IPS-18a (cell line): ENCODE data around the gene RPTOR.

ENCODE experiments used
- H3K27ac ChIP-seq: one replicate; pipeline ENCODE4 v1.5.1; 2013; ENCODE audit warnings: low read length
- H3K27me3 ChIP-seq: one replicate; pipeline ENCODE4 v1.6.1; 2013; ENCODE audit warnings: mild to moderate bottlenecking, low read length; ENCODE audit not compliant: control insufficient read depth, insufficient read depth
- H3K36me3 ChIP-seq: one replicate; pipeline ENCODE4 v1.6.1; 2013; ENCODE audit warnings: low read depth, low read length; ENCODE audit not compliant: control insufficient read depth
- H3K4me1 ChIP-seq: one replicate; pipeline ENCODE4 v1.6.1; 2013; ENCODE audit warnings: low read depth, low read length; ENCODE audit not compliant: control insufficient read depth
- H3K4me3 ChIP-seq: one replicate; pipeline ENCODE4 v1.5.1; 2013; ENCODE audit warnings: low read length
- H3K9ac ChIP-seq: one replicate; pipeline ENCODE4 v1.6.1; 2013; ENCODE audit warnings: mild to moderate bottlenecking, low read length, moderate library complexity
- H3K9me3 ChIP-seq: one replicate; pipeline ENCODE4 v1.6.1; 2013; ENCODE audit warnings: low read depth, low read length; ENCODE audit not compliant: control insufficient read depth

RPTOR gene

GRCh38 chr17:80855948-80856862, 311.6 kb downstream of the RPTOR start:
- Histone ChIP-seq H3K9ac (no peak overlapping the region), H3K9me3 (no peaks in the 10 kb centered on the region), H3K27ac (no peak overlapping the region)

GRCh38 chr17:80856863-80857755, 312.5 kb downstream of the RPTOR start:
- H3K4me3 ChIP-seq: no peak overlapping the region
- no peak overlapping the region for H3K27ac ChIP-seq
- H3K27me3 ChIP-seq: no peaks in the 10 kb centered on the region
- H3K9me3 ChIP-seq: no peaks in the 10 kb centered on the region
- H3K36me3 ChIP-seq: no peaks in the 10 kb centered on the region
- H3K4me1 ChIP-seq: peaks cover 20% of the 10 kb centered on the region
- H3K9ac ChIP-seq: no peak overlapping the region

More at GRCh38 chr17:80855948-80856862, 311.6 kb downstream of the RPTOR start:
- H3K4me1 ChIP-seq: peaks cover 15% of the 10 kb centered on the region
- H3K4me3 ChIP-seq: no peak overlapping the region
- no peaks in the 10 kb centered on the region for H3K36me3 ChIP-seq
- H3K27me3 ChIP-seq: no peaks in the 10 kb centered on the region

GRCh38 chr17:80857756-80858171, 313.1 kb downstream of the RPTOR start:
- H3K27me3 ChIP-seq: no peaks in the 10 kb centered on the region
- no peaks in the 10 kb centered on the region for H3K36me3 ChIP-seq
- no peak overlapping the region for H3K27ac ChIP-seq
- no peaks in the 10 kb centered on the region for H3K9me3 ChIP-seq
- peaks cover 21% of the 10 kb centered on the region for H3K4me1 ChIP-seq
- no peak overlapping the region for H3K4me3 ChIP-seq
- no peak overlapping the region for H3K9ac ChIP-seq

- Histone ChIP-seq H3K9ac (no peak overlapping the region), H3K4me3 (no peak overlapping the region), H3K36me3 (no peaks in the 10 kb centered on the region), H3K4me1 (peaks cover 21% of the 10 kb centered on the region), H3K27ac (no peak overlapping the region), H3K9me3 (no peaks in the 10 kb centered on the region), H3K27me3 (no peaks in the 10 kb centered on the region)
These were observed 313.8 kb downstream of the RPTOR start for GRCh38 chr17:80858301-80859001.

GRCh38 chr17:80859002-80859941, 314.6 kb downstream of the RPTOR start:
- Histone ChIP-seq H3K4me1 (peaks cover 21% of the 10 kb centered on the region), H3K4me3 (no peak overlapping the region), H3K9ac (no peak overlapping the region), H3K27ac (no peak overlapping the region), H3K9me3 (no peaks in the 10 kb centered on the region), H3K36me3 (no peaks in the 10 kb centered on the region), H3K27me3 (no peaks in the 10 kb centered on the region)

DNA sequence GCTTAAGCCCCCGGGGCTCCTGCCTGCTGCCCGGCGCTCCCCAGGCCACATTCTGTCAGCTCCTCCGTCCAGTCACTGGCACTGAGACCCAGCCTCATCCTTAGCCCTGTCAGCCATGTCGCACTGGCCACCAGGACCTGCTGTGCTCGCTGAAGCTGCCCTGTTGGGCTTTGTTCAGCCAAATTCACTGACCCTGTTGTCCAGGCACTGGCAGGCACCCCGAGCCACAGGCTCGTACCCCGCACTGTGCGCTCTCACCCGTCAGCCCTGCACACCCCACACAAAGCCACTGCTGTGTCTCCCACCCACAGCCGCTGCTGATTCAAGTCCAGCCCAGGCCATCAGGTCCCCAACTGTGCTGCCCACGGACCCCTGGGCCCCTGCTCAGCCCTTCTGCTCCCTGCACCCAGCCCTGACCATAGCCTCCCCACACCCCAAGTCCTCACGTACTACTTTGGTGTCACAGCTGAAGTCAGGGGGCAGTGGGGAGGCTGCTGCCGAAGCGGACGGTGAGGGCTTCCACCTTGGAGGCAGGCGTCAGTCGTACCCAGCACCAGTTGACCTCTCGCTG, 315.5 kb downstream of the RPTOR start:
- no peaks in the 10 kb centered on the region for H3K27me3 ChIP-seq
- H3K27ac ChIP-seq: no peak overlapping the region
- no peak overlapping the region for H3K4me3 ChIP-seq
- no peaks in the 10 kb centered on the region for H3K36me3 ChIP-seq
- no peaks in the 10 kb centered on the region for H3K9me3 ChIP-seq
- H3K9ac ChIP-seq: no peak overlapping the region
- H3K4me1 ChIP-seq: peaks cover 21% of the 10 kb centered on the region

DNA sequence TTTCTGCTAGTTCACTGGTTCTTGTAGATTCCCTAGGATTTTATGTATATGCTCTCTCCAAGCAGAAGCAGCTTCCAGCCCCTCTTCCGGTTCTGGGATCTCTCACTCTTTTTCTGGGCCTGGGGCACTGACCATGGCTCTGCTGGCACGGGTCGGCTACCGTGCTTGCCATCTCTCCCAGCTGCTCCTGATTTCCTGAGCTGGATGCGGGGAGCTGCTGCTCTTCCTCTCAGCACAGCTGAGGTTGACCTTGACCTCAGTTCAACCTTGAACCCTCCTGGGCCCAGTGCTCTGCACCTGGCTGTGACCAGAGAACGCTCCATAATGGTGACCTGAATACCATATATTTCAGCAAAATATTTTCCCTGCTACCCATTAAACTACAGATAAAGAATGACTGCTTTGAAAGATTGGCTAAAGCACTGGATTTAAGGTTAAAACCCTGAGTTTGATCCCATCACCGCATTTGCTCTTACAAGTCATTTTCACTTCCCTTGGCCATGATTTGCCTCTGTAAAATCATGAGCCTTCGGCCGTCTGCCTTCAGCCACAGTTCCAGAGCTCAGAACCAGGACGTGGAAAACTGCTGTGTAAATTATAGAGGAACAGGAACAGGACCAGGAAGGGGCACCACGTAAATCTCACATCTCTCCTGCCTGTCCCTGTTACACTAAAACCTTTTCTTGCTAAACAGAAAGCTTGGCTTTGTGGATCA, 316.2 kb downstream of the RPTOR start:
- no peak overlapping the region for H3K9ac ChIP-seq
- H3K36me3 ChIP-seq: no peaks in the 10 kb centered on the region
- peaks cover 21% of the 10 kb centered on the region for H3K4me1 ChIP-seq

DNA sequence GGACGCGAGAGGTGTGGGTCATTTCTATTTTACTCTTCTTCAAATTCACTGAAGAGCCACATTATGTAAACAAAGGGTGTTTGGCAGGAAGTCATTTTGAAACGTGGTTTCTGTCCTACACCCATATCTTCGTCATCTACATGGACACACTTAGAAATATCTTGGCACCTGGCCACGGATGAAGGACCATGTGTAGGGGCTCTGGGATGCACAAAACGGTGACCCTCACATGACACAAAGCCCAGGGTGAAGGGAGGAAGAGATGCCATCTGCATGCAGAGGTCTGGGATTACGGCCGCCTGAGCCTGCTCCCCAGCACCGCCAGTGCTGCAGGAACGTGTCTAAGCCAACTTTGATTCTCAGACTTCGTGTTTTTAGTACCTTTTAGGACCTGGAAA, 316.8 kb downstream of the RPTOR start:
- Histone ChIP-seq H3K27ac (no peak overlapping the region), H3K27me3 (no peaks in the 10 kb centered on the region), H3K4me3 (no peak overlapping the region), H3K36me3 (no peaks in the 10 kb centered on the region), H3K9ac (no peak overlapping the region), H3K9me3 (no peaks in the 10 kb centered on the region), H3K4me1 (peaks cover 21% of the 10 kb centered on the region)

More for the DNA sequence above, 316.2 kb downstream of the RPTOR start:
- Histone ChIP-seq H3K27ac (no peak overlapping the region), H3K4me3 (no peak overlapping the region), H3K9me3 (no peaks in the 10 kb centered on the region), H3K27me3 (no peaks in the 10 kb centered on the region)

DNA sequence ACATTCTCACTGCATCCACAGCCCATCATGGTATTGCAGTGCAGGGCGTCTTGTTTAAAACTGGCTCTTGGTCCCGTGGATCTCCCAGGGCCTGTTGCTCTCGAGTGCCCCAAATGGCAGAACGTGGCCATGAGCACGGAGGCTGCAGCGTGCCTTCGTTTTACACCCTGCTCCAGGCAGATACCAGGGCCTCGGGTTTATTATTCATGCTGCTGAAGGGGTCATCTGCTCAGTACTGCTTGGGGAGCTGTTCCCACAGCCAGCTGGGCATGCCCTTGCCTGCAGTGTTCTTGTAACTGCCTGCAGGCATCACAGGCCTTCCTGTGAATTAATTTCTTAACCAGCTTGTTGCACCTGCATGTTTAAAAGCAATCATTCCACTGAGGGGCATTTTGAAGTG, 317.3 kb downstream of the RPTOR start:
- no peak overlapping the region for H3K9ac ChIP-seq
- no peaks in the 10 kb centered on the region for H3K27me3 ChIP-seq
- no peaks in the 10 kb centered on the region for H3K9me3 ChIP-seq
- no peaks in the 10 kb centered on the region for H3K36me3 ChIP-seq
- H3K27ac ChIP-seq: no peak overlapping the region
- H3K4me3 ChIP-seq: no peak overlapping the region
- H3K4me1 ChIP-seq: peaks cover 21% of the 10 kb centered on the region

GRCh38 chr17:80862481-80862961, 317.9 kb downstream of the RPTOR start:
- Histone ChIP-seq H3K4me3 (no peak overlapping the region), H3K9ac (no peak overlapping the region), H3K9me3 (no peaks in the 10 kb centered on the region), H3K4me1 (peaks cover 21% of the 10 kb centered on the region), H3K36me3 (no peaks in the 10 kb centered on the region), H3K27ac (no peak overlapping the region), H3K27me3 (no peaks in the 10 kb centered on the region)
